Uterus (tissue), 2 donors: ENCODE results near the gene GUSB.

Experiments
- POLR2A ChIP-seq, 2 donors: fragments of 450-650 bp; IDR thresholded peaks; one replicate each; pipeline ENCODE4 v1.6.1; 2016; ENCODE audit warnings: antibody characterized with exemption in 2 of 2, mild to moderate bottlenecking in 1 of 2, moderate library complexity in 1 of 2
- TF ChIP-seq, protein P1 (sequence below), 4 experiments: fragments of 200-600 bp in 2 of 4; fragments of 450-650 bp in 2 of 4; sonication (generic) in 2 of 4; IDR thresholded peaks; one replicate each; pipeline ENCODE4 v1.5.1; 2016 to 2019; ENCODE audit warnings: antibody characterized with exemption in 4 of 4, mild to moderate bottlenecking in 2 of 4, moderate library complexity in 1 of 4

DNA sequence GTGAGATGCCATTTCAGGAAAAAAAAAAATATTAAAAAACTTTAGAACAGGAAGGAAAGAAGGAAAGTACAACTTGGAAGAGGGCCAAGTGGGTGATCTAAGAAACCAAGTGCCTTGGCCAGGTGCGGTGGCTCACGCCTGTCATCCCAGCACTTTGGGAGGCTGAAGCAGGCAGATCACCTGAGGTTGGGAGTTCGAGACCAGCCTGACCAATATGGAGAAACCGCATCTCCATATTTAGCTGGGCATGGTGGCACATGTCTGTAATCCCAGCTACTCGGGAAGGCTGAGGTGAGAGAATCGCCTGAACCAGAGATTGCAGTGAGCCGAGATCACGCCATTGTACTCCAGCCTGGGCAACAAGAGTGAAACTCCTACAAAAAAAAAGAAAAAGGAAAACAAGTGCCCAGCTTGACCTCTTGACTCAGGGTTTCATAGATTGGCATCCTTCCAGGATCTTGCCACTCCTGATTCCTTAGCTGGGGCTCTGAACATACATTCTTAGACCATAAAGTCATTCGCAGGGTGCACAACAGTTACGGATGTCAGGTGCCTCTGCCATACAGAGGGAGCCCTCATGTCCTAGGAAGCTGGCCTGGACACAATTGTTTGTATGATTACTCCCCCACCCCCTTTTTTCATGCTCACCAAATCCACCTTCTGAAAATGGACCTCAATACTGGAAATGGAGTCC, 2.1 kb upstream of the GUSB start:
- TF ChIP-seq, protein P1, sequence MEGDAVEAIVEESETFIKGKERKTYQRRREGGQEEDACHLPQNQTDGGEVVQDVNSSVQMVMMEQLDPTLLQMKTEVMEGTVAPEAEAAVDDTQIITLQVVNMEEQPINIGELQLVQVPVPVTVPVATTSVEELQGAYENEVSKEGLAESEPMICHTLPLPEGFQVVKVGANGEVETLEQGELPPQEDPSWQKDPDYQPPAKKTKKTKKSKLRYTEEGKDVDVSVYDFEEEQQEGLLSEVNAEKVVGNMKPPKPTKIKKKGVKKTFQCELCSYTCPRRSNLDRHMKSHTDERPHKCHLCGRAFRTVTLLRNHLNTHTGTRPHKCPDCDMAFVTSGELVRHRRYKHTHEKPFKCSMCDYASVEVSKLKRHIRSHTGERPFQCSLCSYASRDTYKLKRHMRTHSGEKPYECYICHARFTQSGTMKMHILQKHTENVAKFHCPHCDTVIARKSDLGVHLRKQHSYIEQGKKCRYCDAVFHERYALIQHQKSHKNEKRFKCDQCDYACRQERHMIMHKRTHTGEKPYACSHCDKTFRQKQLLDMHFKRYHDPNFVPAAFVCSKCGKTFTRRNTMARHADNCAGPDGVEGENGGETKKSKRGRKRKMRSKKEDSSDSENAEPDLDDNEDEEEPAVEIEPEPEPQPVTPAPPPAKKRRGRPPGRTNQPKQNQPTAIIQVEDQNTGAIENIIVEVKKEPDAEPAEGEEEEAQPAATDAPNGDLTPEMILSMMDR (IDR thresholded peaks at IDR 0.05), result no peak
- no peak for TF ChIP-seq POLR2A (IDR thresholded peaks at IDR 0.05)
